H9 (cell line): Measurements from ENCODE around the gene MAGT1. TPM values are rescaled to one million over a fixed set of nuclear protein-coding genes. Genes with fewer than 3 reads are reported as not detected.

Experiments
- DNase-seq: peaks from one replicate; pipeline ENCODE4 v3.0.0-alpha.2; 2017
- H2AFZ ChIP-seq: one replicate; pipeline ENCODE4 v1.6.1; 2013; ENCODE audit warnings: mild to moderate bottlenecking, low read length, control low read depth, moderate library complexity
- H2AK5ac ChIP-seq: 2 replicates; pipeline ENCODE4 v1.6.1; 2013; ENCODE audit warnings: low read length, control low read depth, mixed read lengths; ENCODE audit not compliant: insufficient read length
- H2BK120ac ChIP-seq: one replicate; pipeline ENCODE4 v1.6.1; 2013; ENCODE audit warnings: low read depth, mild to moderate bottlenecking, low read length, control low read depth, inconsistent platforms; ENCODE audit not compliant: poor library complexity, severe bottlenecking
- H2BK12ac ChIP-seq: 2 replicates; pipeline ENCODE4 v1.6.1; 2013; ENCODE audit warnings: low read length, control low read depth, mixed read lengths, low read depth; ENCODE audit not compliant: insufficient read length
- H2BK15ac ChIP-seq: 2 replicates; pipeline ENCODE4 v1.6.1; 2013; ENCODE audit warnings: low read depth, low read length, control low read depth
- H2BK20ac ChIP-seq: one replicate; pipeline ENCODE4 v1.6.1; 2013; ENCODE audit warnings: low read depth, mild to moderate bottlenecking, low read length, control low read depth, inconsistent platforms; ENCODE audit not compliant: poor library complexity, severe bottlenecking
- H2BK5ac ChIP-seq: 2 replicates; pipeline ENCODE4 v1.6.1; 2013; ENCODE audit warnings: low read length, control low read depth, mixed read lengths; ENCODE audit not compliant: insufficient read length
- H3K14ac ChIP-seq: 2 replicates; pipeline ENCODE4 v1.6.1; 2013; ENCODE audit warnings: low read length, control low read depth; ENCODE audit not compliant: insufficient read depth
- H3K18ac ChIP-seq: 2 replicates; pipeline ENCODE4 v1.6.1; 2013; ENCODE audit warnings: low read depth, mild to moderate bottlenecking, mixed read lengths, low read length, control low read depth; ENCODE audit not compliant: insufficient read length
- H3K23ac ChIP-seq: 2 replicates; pipeline ENCODE4 v1.6.1; 2013; ENCODE audit warnings: low read length, control low read depth, mixed read lengths, low read depth; ENCODE audit not compliant: insufficient read length
- H3K23me2 ChIP-seq: 2 replicates; pipeline ENCODE4 v1.6.1; 2013; ENCODE audit warnings: low read depth, mild to moderate bottlenecking, mixed read lengths, low read length, control low read depth; ENCODE audit not compliant: insufficient read length, poor library complexity, severe bottlenecking
- H3K27ac ChIP-seq: 2 replicates; pipeline ENCODE4 v1.5.1; 2013; ENCODE audit warnings: low read length, control low read depth, mixed read lengths, low read depth; ENCODE audit not compliant: insufficient read length
- H3K27me3 ChIP-seq: 2 replicates; pipeline ENCODE4 v1.6.1; 2013; ENCODE audit warnings: low read length, control low read depth, inconsistent platforms; ENCODE audit not compliant: insufficient read depth
- H3K4ac ChIP-seq: 2 replicates; pipeline ENCODE4 v1.6.1; 2013; ENCODE audit warnings: low read depth, mild to moderate bottlenecking, control low read depth, inconsistent platforms, low read length, moderate library complexity
- H3K4me1 ChIP-seq: 2 replicates; pipeline ENCODE4 v1.6.1; 2013; ENCODE audit warnings: low read length, control low read depth, inconsistent platforms; ENCODE audit not compliant: insufficient read depth
- H3K4me2 ChIP-seq: 2 replicates; pipeline ENCODE4 v1.6.1; 2013; ENCODE audit warnings: low read length, control low read depth, mixed read lengths; ENCODE audit not compliant: insufficient read length, insufficient read depth
- H3K56ac ChIP-seq: 2 replicates; pipeline ENCODE4 v1.6.1; 2013; ENCODE audit warnings: low read depth, mild to moderate bottlenecking, mixed read lengths, low read length, control low read depth; ENCODE audit not compliant: insufficient read length
- H3K79me1 ChIP-seq: 2 replicates; pipeline ENCODE4 v1.6.1; 2013; ENCODE audit warnings: low read depth, mild to moderate bottlenecking, moderate library complexity, low read length, control low read depth, inconsistent platforms; ENCODE audit not compliant: insufficient read depth, poor library complexity, severe bottlenecking
- H3K79me2 ChIP-seq: 2 replicates; pipeline ENCODE4 v1.6.1; 2013; ENCODE audit warnings: low read length, control low read depth, inconsistent platforms; ENCODE audit not compliant: insufficient read depth
- H3K9ac ChIP-seq: 2 replicates; pipeline ENCODE4 v1.6.1; 2013; ENCODE audit warnings: low read length, control low read depth, mixed read lengths; ENCODE audit not compliant: insufficient read length; ENCODE audit errors: extremely low read depth
- H3K9me3 ChIP-seq: one replicate; pipeline ENCODE4 v1.6.1; 2013; ENCODE audit warnings: low read depth, low read length, inconsistent platforms; ENCODE audit not compliant: control insufficient read depth
- H3T11ph ChIP-seq: one replicate; pipeline ENCODE4 v1.6.1; 2013; ENCODE audit warnings: mild to moderate bottlenecking, low read length, control low read depth, inconsistent platforms
- H4K20me1 ChIP-seq: one replicate; pipeline ENCODE4 v1.6.1; 2013; ENCODE audit not compliant: control insufficient read depth, insufficient read length, insufficient read depth
- H4K5ac ChIP-seq: 2 replicates; pipeline ENCODE4 v1.6.1; 2013; ENCODE audit warnings: low read depth, mild to moderate bottlenecking, mixed read lengths, low read length, control low read depth; ENCODE audit not compliant: insufficient read length
- H4K8ac ChIP-seq: replicated peaks from 2 replicates; pipeline ENCODE4 v1.6.1; 2013; ENCODE audit warnings: low read length, control low read depth, mixed read lengths, low read depth; ENCODE audit not compliant: insufficient read length
- H4K91ac ChIP-seq: 2 replicates; pipeline ENCODE4 v1.6.1; 2013; ENCODE audit warnings: low read depth, mild to moderate bottlenecking, moderate library complexity, mixed read lengths, low read length, control low read depth; ENCODE audit not compliant: insufficient read length
- H3K27ac Mint-ChIP-seq, 3 experiments: 2 replicates in 2 of 3; 3 replicates in 1 of 3; pipeline ENCODE4 v1.8.0; 2020 to 2021; ENCODE audit warnings: mixed read lengths in 3 of 3, mild to moderate bottlenecking in 1 of 3, moderate library complexity in 1 of 3
- H3K27me3 Mint-ChIP-seq: 2 replicates; pipeline ENCODE4 v1.8.0; 2021; ENCODE audit warnings: low read depth, mild to moderate bottlenecking, moderate library complexity, mixed read lengths
- H3K36me3 Mint-ChIP-seq, 3 experiments: 2 replicates in 2 of 3; 3 replicates in 1 of 3; pipeline ENCODE4 v1.8.0; 2020 to 2021; ENCODE audit warnings: low read depth in 3 of 3, mixed read lengths in 3 of 3; ENCODE audit not compliant: insufficient read depth in 1 of 3
- H3K4me1 Mint-ChIP-seq, 2 experiments: 2 replicates each; pipeline ENCODE4 v1.8.0; 2020; ENCODE audit warnings: mixed read lengths in 2 of 2
- H3K4me3 Mint-ChIP-seq, 2 experiments: 2 replicates in 1 of 2; 3 replicates in 1 of 2; pipeline ENCODE4 v1.8.0; 2020 to 2021; ENCODE audit warnings: mild to moderate bottlenecking in 2 of 2, mixed read lengths in 2 of 2, moderate library complexity in 1 of 2
- H3K9me3 Mint-ChIP-seq, 2 experiments: 2 replicates in 1 of 2; 3 replicates in 1 of 2; pipeline ENCODE4 v1.8.0; 2020; ENCODE audit warnings: mild to moderate bottlenecking in 2 of 2, mixed read lengths in 2 of 2, moderate library complexity in 1 of 2
- WGBS: extraction: QIAGEN DNeasy Blood & Tissue Kit; methylation state at CpG from one replicate; pipeline ENCODE4 v1.1.7; 2013; ENCODE audit warnings: missing lambda C conversion rate, low lambda C conversion rate, mixed read lengths; ENCODE audit not compliant: insufficient read length; ENCODE audit errors: extremely low coverage; 5-methylcytosine and 5-hydroxymethylcytosine counted together
- total RNA-seq: library from RNA; stranded (reverse); gene quantifications from 2 replicates; pipeline ENCODE4 v1.2.1, GENCODE V29; 2021
- TF ChIP-seq, protein P1 (sequence below): fragments of 200-600 bp; sonication (generic); conservative IDR thresholded peaks from 3 replicates; pipeline ENCODE4 v1.8.0; 2021; ENCODE audit warnings: antibody characterized with exemption, mild to moderate bottlenecking

MAGT1 gene
- total RNA-seq, 1 experiment from 2014 or later: 42.8 TPM

DNA sequence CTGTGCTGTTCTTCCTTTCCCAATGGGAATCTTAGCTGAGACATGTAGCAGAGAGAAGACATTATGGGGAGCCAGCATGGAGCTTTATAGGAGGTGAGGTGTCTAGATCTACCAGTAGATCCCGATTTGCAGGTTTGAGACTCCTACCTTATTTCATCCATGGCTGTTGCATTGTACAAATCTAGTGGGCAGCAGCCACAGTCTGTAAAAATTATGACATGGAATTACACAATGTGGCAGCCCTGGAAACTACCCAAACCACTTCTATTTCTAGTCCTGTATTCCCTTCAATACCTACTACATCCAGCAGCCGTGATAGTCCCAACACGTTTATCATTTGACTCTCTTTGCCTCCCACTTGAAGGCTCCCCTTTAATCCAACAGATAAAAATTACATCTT, 23.3 kb upstream of the MAGT1 start:
- no peak overlapping the region for H3K4ac ChIP-seq
- H3K27me3 ChIP-seq: no peaks in the 10 kb centered on the region
- TF ChIP-seq, protein P1, sequence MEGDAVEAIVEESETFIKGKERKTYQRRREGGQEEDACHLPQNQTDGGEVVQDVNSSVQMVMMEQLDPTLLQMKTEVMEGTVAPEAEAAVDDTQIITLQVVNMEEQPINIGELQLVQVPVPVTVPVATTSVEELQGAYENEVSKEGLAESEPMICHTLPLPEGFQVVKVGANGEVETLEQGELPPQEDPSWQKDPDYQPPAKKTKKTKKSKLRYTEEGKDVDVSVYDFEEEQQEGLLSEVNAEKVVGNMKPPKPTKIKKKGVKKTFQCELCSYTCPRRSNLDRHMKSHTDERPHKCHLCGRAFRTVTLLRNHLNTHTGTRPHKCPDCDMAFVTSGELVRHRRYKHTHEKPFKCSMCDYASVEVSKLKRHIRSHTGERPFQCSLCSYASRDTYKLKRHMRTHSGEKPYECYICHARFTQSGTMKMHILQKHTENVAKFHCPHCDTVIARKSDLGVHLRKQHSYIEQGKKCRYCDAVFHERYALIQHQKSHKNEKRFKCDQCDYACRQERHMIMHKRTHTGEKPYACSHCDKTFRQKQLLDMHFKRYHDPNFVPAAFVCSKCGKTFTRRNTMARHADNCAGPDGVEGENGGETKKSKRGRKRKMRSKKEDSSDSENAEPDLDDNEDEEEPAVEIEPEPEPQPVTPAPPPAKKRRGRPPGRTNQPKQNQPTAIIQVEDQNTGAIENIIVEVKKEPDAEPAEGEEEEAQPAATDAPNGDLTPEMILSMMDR: no peak
- H2BK12ac ChIP-seq: no peak overlapping the region
- no peak overlapping the region for H3K56ac ChIP-seq
- no peak overlapping the region for H2AK5ac ChIP-seq
- H4K8ac ChIP-seq: no peak overlapping the region
- H3K23ac ChIP-seq: no peak overlapping the region
- no peak overlapping the region for H3K14ac ChIP-seq
- no peak overlapping the region for H3T11ph ChIP-seq
- no peak overlapping the region for H2BK15ac ChIP-seq
- no peak overlapping the region for H3K4me3 Mint-ChIP-seq
- no peak overlapping the region for H3K18ac ChIP-seq
- H3K79me1 ChIP-seq: no peaks in the 10 kb centered on the region
- no peak overlapping the region for H3K27ac Mint-ChIP-seq
- H2BK120ac ChIP-seq: no peak overlapping the region
- no peak overlapping the region for H3K9ac ChIP-seq
- H3K27me3 Mint-ChIP-seq: no peaks in the 10 kb centered on the region
- peaks cover 0 to 4% (median 3%) of the 10 kb centered on the region in 3 experiments; a peak in 2 of 7 replicates for H3K36me3 Mint-ChIP-seq
- H4K91ac ChIP-seq: no peak overlapping the region
- H3K4me1 ChIP-seq: no peaks in the 10 kb centered on the region
- H2BK20ac ChIP-seq: no peak overlapping the region
- H3K4me2 ChIP-seq: no peak overlapping the region
- peaks cover 39 to 45% of the 10 kb centered on the region in 2 experiments for H3K9me3 Mint-ChIP-seq
- no peak overlapping the region for H2AFZ ChIP-seq
- DNase-seq: no peak
- H3K27ac ChIP-seq: no peak overlapping the region
- no CpG with 5 or more reads among the region's 3 CpGs for WGBS
- peaks cover 31% of the 10 kb centered on the region for H3K9me3 ChIP-seq
- H4K20me1 ChIP-seq: no peaks in the 10 kb centered on the region
- no peaks in the 10 kb centered on the region for H3K23me2 ChIP-seq
- H3K4me1 Mint-ChIP-seq: no peaks in the 10 kb centered on the region
- H3K79me2 ChIP-seq: no peaks in the 10 kb centered on the region
- H4K5ac ChIP-seq: no peak overlapping the region
- H2BK5ac ChIP-seq: no peak overlapping the region
